PC-3 (cell line): Measurements from ENCODE around the gene UTRN. TPM values are rescaled to one million over a fixed set of nuclear protein-coding genes. Genes with fewer than 3 reads are reported as not detected.

Source experiments
- ATAC-seq: fragments of 200-7000 bp; cut with Tn5 transposase; 2 replicates; pipeline ENCODE4 v1.9.1; 2020; ENCODE audit warnings: mild to moderate bottlenecking, moderate library complexity
- BruUV-seq: library from RNA; stranded (reverse); fragments of 400-500 nt; replicated peaks from 2 replicates; lab custom pipeline; 2021; lab: Mats Ljungman, UMichigan
- CTCF ChIA-PET: fragments of 300-600 bp; sonication (Branson Sonifier 250); formaldehyde crosslinking; loops from one replicate; lab custom pipeline; 2022; ENCODE audit warnings: antibody characterized with exemption; lab: Charles Lee
- POLR2A ChIA-PET: fragments of 300-600 bp; sonication (Branson Sonifier 250); formaldehyde crosslinking; loops from one replicate; lab custom pipeline; 2022; ENCODE audit warnings: antibody characterized with exemption; ENCODE audit not compliant: unreplicated experiment; lab: Charles Lee
- DNase-seq: peaks from one replicate; pipeline ENCODE4 v3.0.0-alpha.2; 2015
- H2AFZ ChIP-seq: fragments of 300-600 bp; sonication (generic); 2 replicates; pipeline ENCODE4 v1.6.0; 2016; ENCODE audit warnings: antibody characterized with exemption, low read length
- H3F3A ChIP-seq: fragments of 300-600 bp; sonication (generic); one replicate; pipeline ENCODE4 v1.6.0; 2017; ENCODE audit warnings: antibody characterized with exemption, low read length, control low read depth, mild to moderate bottlenecking; ENCODE audit not compliant: unreplicated experiment
- H3K27ac ChIP-seq: fragments of 300-600 bp; sonication (generic); 2 replicates; pipeline ENCODE4 v1.5.1; 2016; ENCODE audit warnings: mild to moderate bottlenecking, low read length
- H3K27me3 ChIP-seq: fragments of 300-600 bp; sonication (generic); 2 replicates; pipeline ENCODE4 v1.6.1; 2016; ENCODE audit warnings: low read length, mixed read lengths
- H3K36me3 ChIP-seq: fragments of 300-600 bp; sonication (generic); 2 replicates; pipeline ENCODE4 v1.6.1; 2016; ENCODE audit warnings: low read depth, mixed run types, low read length, mixed read lengths
- H3K4me1 ChIP-seq: fragments of 300-600 bp; sonication (generic); 2 replicates; pipeline ENCODE4 v1.5.1; 2016; ENCODE audit warnings: low read length; ENCODE audit not compliant: insufficient read depth
- H3K4me2 ChIP-seq: fragments of 300-600 bp; sonication (generic); 2 replicates; pipeline ENCODE4 v1.6.0; 2016; ENCODE audit warnings: low read length
- H3K4me3 ChIP-seq: fragments of 300-600 bp; sonication (generic); 2 replicates; pipeline ENCODE4 v1.5.1; 2016; ENCODE audit warnings: mild to moderate bottlenecking, low read length, mixed read lengths
- H3K79me2 ChIP-seq: fragments of 300-600 bp; sonication (generic); 2 replicates; pipeline ENCODE4 v1.6.1; 2017; ENCODE audit warnings: low read length, mixed read lengths
- H3K9ac ChIP-seq: fragments of 300-600 bp; sonication (generic); 2 replicates; pipeline ENCODE4 v1.6.0; 2016; ENCODE audit warnings: mild to moderate bottlenecking, low read length
- H3K9me2 ChIP-seq: fragments of 300-600 bp; sonication (generic); replicated peaks from 2 replicates; pipeline ENCODE4 v1.6.1; 2016; ENCODE audit warnings: mixed run types, low read length, mixed read lengths
- H3K9me3 ChIP-seq: fragments of 300-600 bp; sonication (generic); 2 replicates; pipeline ENCODE4 v1.6.1; 2016; ENCODE audit warnings: low read length, mixed read lengths
- H4K20me1 ChIP-seq: fragments of 300-600 bp; sonication (generic); 2 replicates; pipeline ENCODE4 v1.6.1; 2016; ENCODE audit warnings: low read length, mixed read lengths
- CTCF ChIP-seq: fragments of 300-600 bp; sonication (generic); conservative IDR thresholded peaks from 2 replicates; pipeline ENCODE4 v1.5.1; 2017; ENCODE audit warnings: antibody characterized with exemption, low read depth, mild to moderate bottlenecking, low read length
- EZH2 ChIP-seq: fragments of 300-600 bp; sonication (generic); IDR thresholded peaks from one replicate; pipeline ENCODE4 v1.6.1; 2017; ENCODE audit warnings: antibody characterized with exemption, mild to moderate bottlenecking, low read length; ENCODE audit not compliant: unreplicated experiment
- EZH2phosphoT487 ChIP-seq: fragments of 300-600 bp; sonication (generic); IDR thresholded peaks from 2 replicates; pipeline ENCODE4 v1.6.1; 2018; ENCODE audit warnings: mild to moderate bottlenecking, antibody characterized with exemption, low read length, borderline replicate concordance
- intact Hi-C: fragments of 100-400 bp; cut with micrococcal nuclease; formaldehyde crosslinking; loops from 2 replicates; pipeline ENCODE4 v1.9.0; 2023
- total RNA-seq: library from RNA; depleted of rRNA; stranded (reverse); fragments of >200 nt; gene quantifications from 2 replicates; pipeline ENCODE4 v1.2.3, GENCODE V29; 2014

Gene UTRN
- total RNA-seq, 1 experiment from 2014 or later, result 58.3 TPM

GRCh38 chr6:144262470-144263369 lies 22.4 kb upstream of the UTRN start:
- TF ChIP-seq EZH2phosphoT487 (no peak), EZH2 (no peak), CTCF (no peak)
- POLR2A ChIA-PET, result no interaction called here

GRCh38 chr6:144263786-144264185 lies 21.3 kb upstream of the UTRN start:
- CTCF ChIA-PET, result no interaction called here
- BruUV-seq, result TSS peak; percentile 31
- Histone ChIP-seq H3K9me3 (no peaks in the 10 kb centered on the region), H3F3A (no peaks in the 10 kb centered on the region), H3K9ac (no peak overlapping the region), H3K36me3 (no peaks in the 10 kb centered on the region), H3K4me1 (peaks cover 35% of the 10 kb centered on the region), H3K9me2 (no peaks in the 10 kb centered on the region), H3K79me2 (no peaks in the 10 kb centered on the region), H3K4me2 (peak overlapping the region; percentile 76), H3K27ac (peak overlapping the region; percentile 85), H2AFZ (0 out of 2 replicates have a peak overlapping the region, but pooled peaks have one; percentile 6), H3K27me3 (no peaks in the 10 kb centered on the region), H3K4me3 (no peak overlapping the region), H4K20me1 (no peaks in the 10 kb centered on the region)
- ATAC-seq (no peak), DNase-seq (no peak)
- POLR2A ChIA-PET, result interaction anchor here (0.7 to 1.4 kb wide), 2 partner anchors 23 to 928 kb away, joined by 3 to 4 read pairs; no protein-coding TSS in a partner anchor
- intact Hi-C loops, result loop anchor here (1.0 kb wide), 1 partner anchor 132 kb away; no protein-coding TSS in a partner anchor
- TF ChIP-seq EZH2phosphoT487 (no peak), EZH2 (no peak), CTCF (no peak)

More at GRCh38 chr6:144262470-144263369, 22.4 kb upstream of the UTRN start:
- DNase-seq (peak; percentile 16), ATAC-seq (no peak)
- Histone ChIP-seq H3F3A (no peaks in the 10 kb centered on the region), H2AFZ (no peak overlapping the region), H3K4me2 (no peak overlapping the region), H3K4me1 (peaks cover 35% of the 10 kb centered on the region), H4K20me1 (no peaks in the 10 kb centered on the region), H3K9me3 (no peaks in the 10 kb centered on the region), H3K9me2 (no peaks in the 10 kb centered on the region), H3K27me3 (no peaks in the 10 kb centered on the region), H3K36me3 (no peaks in the 10 kb centered on the region), H3K9ac (no peak overlapping the region), H3K79me2 (no peaks in the 10 kb centered on the region), H3K27ac (no peak overlapping the region), H3K4me3 (no peak overlapping the region)
- CTCF ChIA-PET, result no interaction called here
- no TSS peak for BruUV-seq
- intact Hi-C loops, result no loop called here
